ENCODE data around the gene ZIC2.

GRCh38 chr13:100022798-100023197, 41.2 kb downstream of the ZIC2 start:
- no peak for TF ChIP-seq CTCF (conservative IDR thresholded peaks at IDR 0.05)
- no peak for TF ChIP-seq EZH2 (IDR thresholded peaks at IDR 0.05; ENCODE audit: low read depth)

Data from PC-9 (cell line).